Measurements from ENCODE around the gene CADM4.

DNA sequence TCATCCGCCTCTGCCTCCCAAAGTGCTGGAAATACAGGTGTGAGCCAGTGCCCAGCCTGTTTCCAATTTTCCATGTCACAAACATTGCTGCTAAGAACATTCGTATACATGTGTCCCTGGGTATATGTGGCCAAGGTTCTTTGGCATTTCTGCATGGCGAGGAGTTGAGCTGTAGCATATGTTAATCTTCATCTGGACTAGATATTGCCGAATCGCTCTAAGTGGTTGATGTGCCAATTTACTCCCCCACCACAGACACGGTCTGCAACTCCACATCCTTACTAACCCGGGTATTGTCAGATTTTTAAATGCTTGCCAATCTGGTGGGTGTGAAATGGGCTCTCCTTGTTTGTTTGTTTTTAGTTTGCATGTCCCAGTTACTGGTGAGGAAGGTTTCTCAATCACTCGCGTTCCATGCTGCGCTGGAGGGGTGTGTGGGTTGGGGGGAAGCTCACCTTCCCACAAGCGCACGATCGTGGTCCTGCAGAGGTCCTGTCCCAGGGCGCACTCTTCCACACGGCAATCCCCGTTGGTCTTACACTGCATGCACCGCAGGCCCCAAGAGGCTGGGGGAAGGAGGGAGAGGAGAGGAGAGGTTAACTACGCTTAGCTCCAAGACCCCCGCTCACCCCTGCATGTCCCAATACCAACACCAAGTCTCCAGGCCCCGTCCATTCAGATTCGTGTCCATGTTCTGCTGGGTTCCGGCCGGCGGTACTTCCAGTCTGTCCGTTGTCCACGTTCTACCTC lies 27.7 kb upstream of the CADM4 start:
- TF ChIP-seq, protein P1, sequence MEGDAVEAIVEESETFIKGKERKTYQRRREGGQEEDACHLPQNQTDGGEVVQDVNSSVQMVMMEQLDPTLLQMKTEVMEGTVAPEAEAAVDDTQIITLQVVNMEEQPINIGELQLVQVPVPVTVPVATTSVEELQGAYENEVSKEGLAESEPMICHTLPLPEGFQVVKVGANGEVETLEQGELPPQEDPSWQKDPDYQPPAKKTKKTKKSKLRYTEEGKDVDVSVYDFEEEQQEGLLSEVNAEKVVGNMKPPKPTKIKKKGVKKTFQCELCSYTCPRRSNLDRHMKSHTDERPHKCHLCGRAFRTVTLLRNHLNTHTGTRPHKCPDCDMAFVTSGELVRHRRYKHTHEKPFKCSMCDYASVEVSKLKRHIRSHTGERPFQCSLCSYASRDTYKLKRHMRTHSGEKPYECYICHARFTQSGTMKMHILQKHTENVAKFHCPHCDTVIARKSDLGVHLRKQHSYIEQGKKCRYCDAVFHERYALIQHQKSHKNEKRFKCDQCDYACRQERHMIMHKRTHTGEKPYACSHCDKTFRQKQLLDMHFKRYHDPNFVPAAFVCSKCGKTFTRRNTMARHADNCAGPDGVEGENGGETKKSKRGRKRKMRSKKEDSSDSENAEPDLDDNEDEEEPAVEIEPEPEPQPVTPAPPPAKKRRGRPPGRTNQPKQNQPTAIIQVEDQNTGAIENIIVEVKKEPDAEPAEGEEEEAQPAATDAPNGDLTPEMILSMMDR (IDR thresholded peaks at IDR 0.05; ENCODE audit: low read depth, low read length, poor library complexity, severe bottlenecking): no peak
- no peak for TF ChIP-seq EZH2phosphoT487 (IDR thresholded peaks at IDR 0.05; ENCODE audit: borderline replicate concordance, low read length)
